ENCODE measurements around the gene FKBP1B.
"Not testable (repeated sequence)": the region's sequence is repeated elsewhere in the genome, so short reads cannot be mapped to it uniquely, and the experiment has no call there.

FKBP1B gene

GRCh38 chr2:24058564-24059271, 9.2 kb downstream of the FKBP1B start:
- no peak for DNase-seq (ENCODE audit: low read depth in 2 of 2)

- DNase-seq (ENCODE audit: low read depth in 2 of 2): no peak
These were observed 15.8 kb downstream of the FKBP1B start for GRCh38 chr2:24065341-24065740.

- DNase-seq (ENCODE audit: low read depth in 2 of 2): no peak
These were observed 22.7 kb downstream of the FKBP1B start for GRCh38 chr2:24072259-24072658.

GRCh38 chr2:24073816-24074215, 24.3 kb downstream of the FKBP1B start:
- DNase-seq (ENCODE audit: low read depth in 2 of 2): no peak

- no peak for DNase-seq (ENCODE audit: low read depth in 2 of 2)
These were observed 25.7 kb downstream of the FKBP1B start for GRCh38 chr2:24075259-24075658.

GRCh38 chr2:24075915-24076848, 26.6 kb downstream of the FKBP1B start, which contains the start of gene SF3B6:
Gene SF3B6 (minus strand): TSS chr2:24076326. CDS start chr2:24076229, 97 bp downstream.
- DNase-seq (ENCODE audit: low read depth in 2 of 2): peak; percentile 98 to 100

GRCh38 chr2:24076849-24077534, 27.5 kb downstream of the FKBP1B start:
- peak in 1 of 2 donors; percentile 1 for DNase-seq (ENCODE audit: low read depth in 2 of 2)

GRCh38 chr2:24077535-24077877, 28.0 kb downstream of the FKBP1B start:
- no peak for DNase-seq (ENCODE audit: low read depth in 2 of 2)

- no peak for DNase-seq (ENCODE audit: low read depth in 2 of 2)
These were observed 28.3 kb downstream of the FKBP1B start for GRCh38 chr2:24077879-24078278.

- no peak for DNase-seq (ENCODE audit: low read depth in 2 of 2)
These were observed 31.2 kb downstream of the FKBP1B start for GRCh38 chr2:24080701-24081100.

- DNase-seq (ENCODE audit: low read depth in 2 of 2): no peak
These were observed 33.4 kb downstream of the FKBP1B start for GRCh38 chr2:24082787-24083566.

- DNase-seq (ENCODE audit: low read depth in 2 of 2): no peak
These were observed 34.2 kb downstream of the FKBP1B start for GRCh38 chr2:24083567-24084385.

- peak; percentile 77 to 84 for DNase-seq (ENCODE audit: low read depth in 2 of 2)
These were observed 35.1 kb downstream of the FKBP1B start, which contains the start of gene TP53I3 for GRCh38 chr2:24084386-24085199. Gene TP53I3 (minus strand): TSS chr2:24084834. CDS start chr2:24084326, 508 bp downstream.

GRCh38 chr2:24085200-24085489, 35.6 kb downstream of the FKBP1B start:
- DNase-seq (ENCODE audit: low read depth in 2 of 2): no peak

- no peak for DNase-seq (ENCODE audit: low read depth in 2 of 2)
These were observed 36.7 kb downstream of the FKBP1B start for GRCh38 chr2:24086241-24086640.

GRCh38 chr2:24087032-24087431, 37.5 kb downstream of the FKBP1B start:
- DNase-seq (ENCODE audit: low read depth in 2 of 2): no peak

GRCh38 chr2:24088821-24089359, 39.3 kb downstream of the FKBP1B start:
- no peak for DNase-seq (ENCODE audit: low read depth in 2 of 2)

- DNase-seq (ENCODE audit: low read depth in 2 of 2): not testable (repeated sequence)
These were observed 43.7 kb downstream of the FKBP1B start for GRCh38 chr2:24093270-24093669.

GRCh38 chr2:24095171-24095677, 45.7 kb downstream of the FKBP1B start:
- not testable (repeated sequence) for DNase-seq (ENCODE audit: low read depth in 2 of 2)

All from stimulated activated CD4-positive, alpha-beta T cell treated with anti-CD3 and anti-CD28 coated beads, Interleukin-1b, Interleukin-23, amount 100 ng/mL, for 4 hours (primary cell).